Right lobe of liver (tissue), 4 donors: ENCODE data around the gene ASB2.

Experiments used
- CTCF ChIP-seq, 4 donors: fragments of 200-600 bp in 3 of 4; fragments of 450-650 bp in 1 of 4; IDR thresholded peaks; one replicate each; pipeline versions ENCODE4 v1.5.1 to v1.8.0; 2016 to 2022; ENCODE audit warnings: antibody characterized with exemption in 4 of 4, mild to moderate bottlenecking in 2 of 4
- POLR2A ChIP-seq: fragments of 450-650 bp; IDR thresholded peaks from one replicate; pipeline ENCODE4 v1.6.1; 2017; ENCODE audit warnings: antibody characterized with exemption, mild to moderate bottlenecking
- donor health status: DM: no; HTN: no; CAD: no.
- donor health status: DM: no; HTN: no; CAD: no.
- donor health status: DM: no; HTN: yes; CAD: no.

- no peak for TF ChIP-seq CTCF (IDR thresholded peaks at IDR 0.05)
- TF ChIP-seq POLR2A, result no peak
Measured at GRCh38 chr14:93943052-93943451, 33.3 kb downstream of the ASB2 start.
